ENCODE data around the gene PCDH9.

The PCDH9 gene

DNA sequence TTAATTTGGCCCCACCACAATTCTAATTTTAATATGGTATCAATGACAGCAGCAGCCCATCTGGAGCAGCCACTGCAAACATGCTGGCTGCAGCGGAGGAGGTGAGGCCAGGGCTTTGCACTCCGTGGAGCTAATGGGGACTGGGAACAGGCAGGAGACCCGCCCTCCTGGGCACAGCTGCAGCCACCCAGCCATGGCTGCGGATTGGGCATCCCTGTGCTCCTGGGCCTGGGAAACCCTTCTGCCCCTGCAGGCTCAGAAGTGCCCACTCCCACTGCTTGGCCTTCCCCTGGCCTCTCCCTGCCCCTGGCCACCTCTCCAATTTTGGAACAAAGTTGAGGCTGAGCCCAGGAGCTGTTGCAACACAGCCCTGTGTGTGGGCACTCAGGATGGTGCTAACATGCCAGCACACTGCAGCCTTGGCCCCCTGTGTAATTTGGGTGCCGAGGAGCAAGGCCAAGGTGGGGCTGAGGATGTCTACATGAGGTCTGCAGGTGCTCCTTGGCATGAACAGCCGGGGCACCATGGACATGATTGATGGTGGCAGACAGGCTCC, 123.6 kb downstream of the PCDH9 start:
- peaks cover 8 to 17% of the 10 kb centered on the region in 2 donors for H3K9me3 ChIP-seq (replicated peaks in 1 of 2; ENCODE audit: control insufficient read depth in 2 of 2, insufficient read depth in 1 of 2, low read depth in 1 of 2, low read length in 2 of 2)
- no peak overlapping the region for H3K9ac ChIP-seq (ENCODE audit: low read depth, low read length, poor library complexity)
- H3K18ac ChIP-seq (ENCODE audit: low read length) = peak overlapping the region; percentile 11
- H3K4me2 ChIP-seq (ENCODE audit: insufficient read depth, low read length, poor library complexity, severe bottlenecking) = no peak overlapping the region
- no peak for DNase-seq (ENCODE audit: low spot score)
- H2BK15ac ChIP-seq (ENCODE audit: low read length) = no peak overlapping the region
- no peaks in the 10 kb centered on the region for H3K79me1 ChIP-seq (ENCODE audit: low read depth, low read length)
- peaks cover 0 to 2% of the 10 kb centered on the region in 2 donors for H3K4me1 ChIP-seq (ENCODE audit: control insufficient read depth in 2 of 2, insufficient read depth in 1 of 2, low read depth in 1 of 2, low read length in 2 of 2)
- H4K8ac ChIP-seq (ENCODE audit: low read depth, low read length) = no peak overlapping the region
- no peak overlapping the region for H2AFZ ChIP-seq (ENCODE audit: low read length)
- H3K4me3 ChIP-seq (ENCODE audit: low read length in 2 of 2) = no peak overlapping the region
- H2BK12ac ChIP-seq (ENCODE audit: low read length) = no peak overlapping the region
- H3K27me3 ChIP-seq (ENCODE audit: control insufficient read depth in 3 of 3, insufficient read depth in 3 of 3, low read depth in 1 of 3, low read length in 3 of 3) = no peaks in the 10 kb centered on the region
- H3K36me3 ChIP-seq (replicated peaks in 1 of 2; ENCODE audit: control insufficient read depth in 2 of 2, insufficient read depth in 2 of 2, low read length in 2 of 2) = no peaks in the 10 kb centered on the region
- H3K23ac ChIP-seq (ENCODE audit: low read depth, low read length, poor library complexity) = no peak overlapping the region
- no CpG with 5 or more reads among the region's 6 CpGs for whole genome bisulfite sequencing, 2 donors (ENCODE audit: extremely low coverage in 2 of 2, insufficient read length in 2 of 2, insufficient replicate concordance in 1 of 2)
- no peak overlapping the region for H2BK120ac ChIP-seq (ENCODE audit: low read depth, low read length)
- H2BK5ac ChIP-seq (ENCODE audit: low read length) = no peak overlapping the region
- H3K27ac ChIP-seq (replicated peaks; ENCODE audit: low read length) = no peak overlapping the region
- H4K91ac ChIP-seq (ENCODE audit: low read depth, low read length, poor library complexity) = no peak overlapping the region
- H3K4ac ChIP-seq (ENCODE audit: low read length) = no peak overlapping the region
- H3K14ac ChIP-seq (ENCODE audit: low read length) = peak overlapping the region; percentile 86
- peak overlapping the region; percentile 41 for H2AK5ac ChIP-seq (ENCODE audit: low read depth, low read length)

DNA sequence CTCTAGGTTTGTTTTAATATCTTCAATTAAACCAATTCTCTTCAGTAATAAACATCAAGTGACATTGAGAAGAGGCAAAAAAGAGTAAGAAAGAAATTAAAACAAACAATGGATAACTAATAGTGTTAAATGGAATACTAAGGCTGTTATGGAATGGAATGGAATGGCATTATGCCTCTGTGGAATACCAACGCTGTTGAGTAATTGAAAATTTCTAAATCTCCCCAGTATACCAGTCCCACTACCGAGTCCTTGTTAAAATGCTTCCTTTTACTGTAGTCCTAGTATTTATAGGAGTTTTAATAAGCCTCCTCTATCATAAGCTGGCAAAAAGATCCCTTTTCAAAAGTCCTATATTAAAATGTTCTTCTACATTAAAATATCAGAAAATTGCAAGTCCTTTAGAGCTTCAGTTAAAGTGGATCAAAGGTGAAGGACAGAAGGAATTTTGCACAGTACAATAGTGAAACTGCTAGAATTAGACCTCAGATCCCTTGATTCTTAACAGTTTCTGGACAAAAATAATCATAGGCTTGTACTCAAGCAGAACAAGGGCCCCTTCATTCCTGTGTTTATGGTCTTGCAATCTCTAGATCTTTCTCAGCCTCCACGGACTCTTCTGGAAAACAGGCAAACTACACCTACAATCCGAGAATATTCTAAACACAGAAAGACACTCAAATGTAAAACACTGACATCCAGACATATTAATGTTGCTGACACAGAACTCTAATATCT, 128.2 kb downstream of the PCDH9 start:
- H2AK5ac ChIP-seq (ENCODE audit: low read depth, low read length) = no peak overlapping the region
- no peak overlapping the region for H3K18ac ChIP-seq (ENCODE audit: low read length)
- no peak overlapping the region for H3K9ac ChIP-seq (ENCODE audit: low read depth, low read length, poor library complexity)
- H3K36me3 ChIP-seq (replicated peaks in 1 of 2; ENCODE audit: control insufficient read depth in 2 of 2, insufficient read depth in 2 of 2, low read length in 2 of 2) = no peaks in the 10 kb centered on the region
- no peak overlapping the region for H2BK15ac ChIP-seq (ENCODE audit: low read length)
- no peak overlapping the region for H4K91ac ChIP-seq (ENCODE audit: low read depth, low read length, poor library complexity)
- peaks cover 4 to 6% of the 10 kb centered on the region in 2 donors for H3K9me3 ChIP-seq (replicated peaks in 1 of 2; ENCODE audit: control insufficient read depth in 2 of 2, insufficient read depth in 1 of 2, low read depth in 1 of 2, low read length in 2 of 2)
- no peak overlapping the region for H3K4me2 ChIP-seq (ENCODE audit: insufficient read depth, low read length, poor library complexity, severe bottlenecking)
- H3K4me3 ChIP-seq (ENCODE audit: low read length in 2 of 2) = no peak overlapping the region
- H3K4me1 ChIP-seq (ENCODE audit: control insufficient read depth in 2 of 2, insufficient read depth in 1 of 2, low read depth in 1 of 2, low read length in 2 of 2) = peaks cover 2 to 8% of the 10 kb centered on the region in 2 donors
- H3K14ac ChIP-seq (ENCODE audit: low read length) = no peak overlapping the region
- H2BK5ac ChIP-seq (ENCODE audit: low read length) = no peak overlapping the region
- H3K27me3 ChIP-seq (ENCODE audit: control insufficient read depth in 3 of 3, insufficient read depth in 3 of 3, low read depth in 1 of 3, low read length in 3 of 3) = no peaks in the 10 kb centered on the region
- H2BK12ac ChIP-seq (ENCODE audit: low read length) = no peak overlapping the region
- no peaks in the 10 kb centered on the region for H3K79me1 ChIP-seq (ENCODE audit: low read depth, low read length)
- H3K23ac ChIP-seq (ENCODE audit: low read depth, low read length, poor library complexity) = no peak overlapping the region
- H4K8ac ChIP-seq (ENCODE audit: low read depth, low read length) = no peak overlapping the region
- no peak overlapping the region for H3K4ac ChIP-seq (ENCODE audit: low read length)
- WGBS, 2 donors (ENCODE audit: extremely low coverage in 2 of 2, insufficient read length in 2 of 2, insufficient replicate concordance in 1 of 2) = no CpG with 5 or more reads among the region's 4 CpGs
- no peak overlapping the region for H2AFZ ChIP-seq (ENCODE audit: low read length)
- no peak overlapping the region for H3K27ac ChIP-seq (replicated peaks; ENCODE audit: low read length)
- no peak overlapping the region for H2BK120ac ChIP-seq (ENCODE audit: low read depth, low read length)
- no peak for DNase-seq (ENCODE audit: low spot score)

DNA sequence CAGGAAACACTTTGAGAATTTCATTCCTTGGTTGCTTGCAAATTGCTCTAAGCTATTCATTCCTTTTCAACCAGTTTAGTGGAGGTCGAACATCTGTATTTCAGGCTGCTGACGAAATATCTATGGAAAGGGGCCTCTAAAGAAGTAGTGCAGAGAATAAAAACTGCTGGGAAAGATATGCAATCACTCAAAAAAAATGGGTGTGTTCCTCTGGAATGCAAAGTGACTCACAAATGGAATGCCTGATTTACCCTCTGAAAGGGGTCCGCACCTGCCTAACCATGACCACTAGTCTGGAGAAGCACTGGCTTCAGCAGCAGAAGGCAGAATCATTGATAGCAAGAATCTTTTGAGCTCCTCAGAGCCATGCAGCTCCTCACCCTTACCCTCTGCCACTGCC, 129.4 kb downstream of the PCDH9 start:
- Histone ChIP-seq H3K23ac (ENCODE audit: low read depth, low read length, poor library complexity) (no peak overlapping the region), H3K4me3 (ENCODE audit: low read length in 2 of 2) (no peak overlapping the region), H2AK5ac (ENCODE audit: low read depth, low read length) (no peak overlapping the region), H3K9ac (ENCODE audit: low read depth, low read length, poor library complexity) (no peak overlapping the region), H2BK15ac (ENCODE audit: low read length) (no peak overlapping the region), H3K4me1 (ENCODE audit: control insufficient read depth in 2 of 2, insufficient read depth in 1 of 2, low read depth in 1 of 2, low read length in 2 of 2) (peaks cover 2 to 8% of the 10 kb centered on the region in 2 donors), H3K27ac (replicated peaks; ENCODE audit: low read length) (no peak overlapping the region), H3K14ac (ENCODE audit: low read length) (no peak overlapping the region), H3K4me2 (ENCODE audit: insufficient read depth, low read length, poor library complexity, severe bottlenecking) (no peak overlapping the region), H3K36me3 (replicated peaks in 1 of 2; ENCODE audit: control insufficient read depth in 2 of 2, insufficient read depth in 2 of 2, low read length in 2 of 2) (no peaks in the 10 kb centered on the region), H3K9me3 (replicated peaks in 1 of 2; ENCODE audit: control insufficient read depth in 2 of 2, insufficient read depth in 1 of 2, low read depth in 1 of 2, low read length in 2 of 2) (no peaks in the 10 kb centered on the region), H2BK5ac (ENCODE audit: low read length) (no peak overlapping the region), H2BK120ac (ENCODE audit: low read depth, low read length) (no peak overlapping the region), H4K91ac (ENCODE audit: low read depth, low read length, poor library complexity) (no peak overlapping the region), H2BK12ac (ENCODE audit: low read length) (no peak overlapping the region), H3K79me1 (ENCODE audit: low read depth, low read length) (no peaks in the 10 kb centered on the region), H2AFZ (ENCODE audit: low read length) (peak overlapping the region; percentile 3), H3K18ac (ENCODE audit: low read length) (no peak overlapping the region), H4K8ac (ENCODE audit: low read depth, low read length) (no peak overlapping the region), H3K4ac (ENCODE audit: low read length) (no peak overlapping the region), H3K27me3 (ENCODE audit: control insufficient read depth in 3 of 3, insufficient read depth in 3 of 3, low read depth in 1 of 3, low read length in 3 of 3) (no peaks in the 10 kb centered on the region)
- no peak for DNase-seq (ENCODE audit: low spot score)
- no CpG with 5 or more reads among the region's 3 CpGs for WGBS, 2 donors (ENCODE audit: extremely low coverage in 2 of 2, insufficient read length in 2 of 2, insufficient replicate concordance in 1 of 2)

DNA sequence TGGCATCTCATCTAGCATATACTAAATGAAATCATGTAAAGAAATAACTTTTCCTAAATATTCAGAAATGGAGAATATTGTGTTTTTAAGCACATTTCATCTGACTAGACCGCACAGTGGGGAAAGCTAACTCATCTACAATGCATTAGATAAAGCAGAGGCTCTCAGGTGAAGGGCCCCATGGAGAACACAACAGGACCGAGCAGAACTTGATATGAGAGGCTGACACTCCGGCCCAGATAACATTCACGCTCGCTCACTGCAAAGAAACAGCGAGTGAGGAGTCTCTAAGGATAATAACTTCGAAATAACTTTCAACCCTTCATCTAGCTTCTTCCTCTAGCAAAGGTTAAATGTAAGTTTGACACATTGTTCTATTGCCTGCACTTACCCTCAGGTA, 130.6 kb downstream of the PCDH9 start:
- Histone ChIP-seq H2BK15ac (ENCODE audit: low read length) (no peak overlapping the region), H3K14ac (ENCODE audit: low read length) (no peak overlapping the region), H3K9me3 (replicated peaks in 1 of 2; ENCODE audit: control insufficient read depth in 2 of 2, insufficient read depth in 1 of 2, low read depth in 1 of 2, low read length in 2 of 2) (no peaks in the 10 kb centered on the region), H3K79me1 (ENCODE audit: low read depth, low read length) (no peaks in the 10 kb centered on the region), H4K8ac (ENCODE audit: low read depth, low read length) (no peak overlapping the region), H3K4me2 (ENCODE audit: insufficient read depth, low read length, poor library complexity, severe bottlenecking) (no peak overlapping the region), H3K23ac (ENCODE audit: low read depth, low read length, poor library complexity) (no peak overlapping the region), H4K91ac (ENCODE audit: low read depth, low read length, poor library complexity) (no peak overlapping the region), H3K36me3 (replicated peaks in 1 of 2; ENCODE audit: control insufficient read depth in 2 of 2, insufficient read depth in 2 of 2, low read length in 2 of 2) (no peaks in the 10 kb centered on the region), H3K4ac (ENCODE audit: low read length) (no peak overlapping the region), H3K4me3 (ENCODE audit: low read length in 2 of 2) (no peak overlapping the region), H2BK120ac (ENCODE audit: low read depth, low read length) (no peak overlapping the region), H2BK12ac (ENCODE audit: low read length) (no peak overlapping the region), H2AK5ac (ENCODE audit: low read depth, low read length) (no peak overlapping the region), H2BK5ac (ENCODE audit: low read length) (no peak overlapping the region), H3K9ac (ENCODE audit: low read depth, low read length, poor library complexity) (no peak overlapping the region), H3K27me3 (ENCODE audit: control insufficient read depth in 3 of 3, insufficient read depth in 3 of 3, low read depth in 1 of 3, low read length in 3 of 3) (no peaks in the 10 kb centered on the region), H3K4me1 (ENCODE audit: control insufficient read depth in 2 of 2, insufficient read depth in 1 of 2, low read depth in 1 of 2, low read length in 2 of 2) (peaks cover 2 to 11% of the 10 kb centered on the region in 2 donors), H3K27ac (replicated peaks; ENCODE audit: low read length) (no peak overlapping the region), H2AFZ (ENCODE audit: low read length) (no peak overlapping the region), H3K18ac (ENCODE audit: low read length) (no peak overlapping the region)
- WGBS, 2 donors (ENCODE audit: extremely low coverage in 2 of 2, insufficient read length in 2 of 2, insufficient replicate concordance in 1 of 2) = no CpG with 5 or more reads among the region's 7 CpGs
- no peak for DNase-seq (ENCODE audit: low spot score)

Measured in neuronal stem cell (in vitro differentiated cells).